NOMO-1 (cell line): Measurements from ENCODE around the gene SCUBE1.

ENCODE experiments used
- DNase-seq, 2 experiments: peaks; one replicate each; lab custom pipeline; 2025; ENCODE audit not compliant: unreplicated experiment in 2 of 2; lab: John Stamatoyannopoulos, UW

The SCUBE1 gene

DNA sequence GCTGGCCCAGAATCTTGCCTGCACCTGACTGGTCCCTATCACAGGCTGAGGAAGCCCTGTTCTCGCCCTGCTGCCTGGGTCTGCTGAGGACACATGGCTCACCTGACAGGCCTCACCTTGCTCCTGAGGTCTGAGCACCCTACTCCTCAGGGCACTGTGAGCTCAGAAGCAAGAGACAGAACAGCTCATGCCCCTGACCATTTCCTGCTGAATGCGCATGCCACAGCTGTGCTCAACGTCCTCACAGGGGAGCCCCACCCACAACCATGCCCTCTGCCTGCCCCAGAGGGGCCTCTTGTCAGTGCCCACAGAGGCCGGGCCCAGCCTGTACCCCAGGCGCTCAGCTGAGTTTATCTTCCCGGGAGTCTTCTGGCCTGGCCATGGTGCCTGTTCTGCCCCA is 194.6 kb downstream of the SCUBE1 start:
- peak; percentile 49 to 69 for DNase-seq

DNA sequence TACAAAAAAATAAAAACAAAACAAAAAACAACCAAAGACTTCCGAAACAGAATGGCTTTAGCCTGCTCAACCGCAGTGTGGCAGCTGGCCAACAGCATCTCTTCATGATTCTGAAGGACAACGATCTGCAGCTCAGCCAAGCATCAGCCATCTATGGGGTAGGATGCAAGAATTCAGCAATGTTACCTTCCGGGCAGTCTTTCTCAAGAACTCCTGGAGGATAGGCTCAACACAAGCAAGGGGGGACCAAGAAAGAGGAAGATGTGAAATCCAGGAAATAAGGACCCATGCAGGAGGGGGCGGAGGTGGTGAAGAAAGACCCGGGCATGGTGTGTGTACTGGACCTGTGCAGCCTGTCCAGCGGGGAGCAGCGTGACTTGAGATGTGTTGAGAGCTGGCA is 195.4 kb downstream of the SCUBE1 start:
- DNase-seq, result peak; percentile 50 to 62
